ENCODE measurements around the gene PRKAG3. TPM values are rescaled to one million over a fixed set of nuclear protein-coding genes. Genes with fewer than 3 reads are reported as not detected.

Gene PRKAG3
- total RNA-seq, 2 experiments from 2014 or later, result not detected

DNA sequence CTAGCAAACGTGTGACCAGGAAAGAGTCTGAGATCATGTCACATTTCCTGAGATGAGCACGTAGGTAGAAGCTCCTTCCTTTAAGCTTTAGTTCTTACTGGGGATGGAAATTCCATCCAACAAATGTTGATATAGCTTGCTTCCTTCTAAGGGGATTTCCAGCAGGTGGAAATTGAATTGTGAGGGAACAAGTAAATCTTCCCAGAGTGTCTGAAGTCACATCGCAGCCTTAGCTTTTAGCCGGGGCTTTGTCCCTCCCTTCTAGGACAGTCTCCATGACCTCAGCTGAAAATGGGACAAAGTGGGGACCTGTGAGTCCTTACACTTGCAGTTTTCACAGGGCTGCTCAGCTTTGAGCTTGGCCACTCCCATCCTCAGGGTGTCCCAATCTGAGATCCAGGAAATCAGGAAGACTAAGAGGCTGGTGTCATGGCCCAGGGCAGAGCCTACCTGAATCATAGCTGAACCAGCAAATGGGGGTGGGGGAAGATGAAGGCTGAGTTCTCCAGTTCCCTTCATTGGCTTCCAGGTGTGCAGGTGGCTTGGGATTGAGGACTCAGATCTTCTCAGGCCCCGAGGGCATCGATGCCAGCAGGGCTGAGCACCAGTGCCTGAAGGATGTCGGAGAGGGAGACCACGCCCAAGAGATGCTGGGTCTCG is 8.3 kb downstream of the PRKAG3 start:
- Mint-ChIP-seq H3K4me3 (no peak overlapping the region), H3K36me3 (ENCODE audit: low read depth) (no peaks in the 10 kb centered on the region), H3K27ac (no peak overlapping the region), H3K9me3 (ENCODE audit: insufficient read depth) (no peaks in the 10 kb centered on the region), H3K4me1 (ENCODE audit: low read depth) (no peaks in the 10 kb centered on the region), H3K27me3 (ENCODE audit: low read depth) (peaks cover 1% of the 10 kb centered on the region)
- ChIA-PET POLR2A (no interaction called here), CTCF (no interaction called here)
- ATAC-seq (no peak), DNase-seq (no peak)

DNA sequence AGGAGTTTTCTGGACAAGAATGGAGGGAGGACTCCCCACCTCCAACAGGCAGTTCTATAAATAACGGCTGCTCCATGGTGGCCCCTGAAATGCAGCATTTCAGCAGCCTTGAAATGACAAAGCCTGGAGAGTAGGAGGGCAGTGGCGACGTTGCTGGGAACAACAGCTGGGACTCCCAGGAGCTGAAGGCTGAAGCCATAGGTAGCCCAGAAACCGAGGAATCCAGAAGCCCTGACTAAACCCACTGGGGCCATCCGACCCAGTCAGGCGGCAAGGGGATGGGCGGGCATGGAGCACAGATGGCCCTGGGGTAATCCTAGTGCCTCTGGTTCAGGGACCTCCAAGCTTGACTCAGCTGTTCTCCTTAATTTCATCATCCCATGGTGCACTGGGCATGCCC is 9.0 kb downstream of the PRKAG3 start:
- POLR2A ChIA-PET, result no interaction called here
- CTCF ChIA-PET, result no interaction called here
- H3K4me1 Mint-ChIP-seq (ENCODE audit: low read depth), result no peaks in the 10 kb centered on the region

DNA sequence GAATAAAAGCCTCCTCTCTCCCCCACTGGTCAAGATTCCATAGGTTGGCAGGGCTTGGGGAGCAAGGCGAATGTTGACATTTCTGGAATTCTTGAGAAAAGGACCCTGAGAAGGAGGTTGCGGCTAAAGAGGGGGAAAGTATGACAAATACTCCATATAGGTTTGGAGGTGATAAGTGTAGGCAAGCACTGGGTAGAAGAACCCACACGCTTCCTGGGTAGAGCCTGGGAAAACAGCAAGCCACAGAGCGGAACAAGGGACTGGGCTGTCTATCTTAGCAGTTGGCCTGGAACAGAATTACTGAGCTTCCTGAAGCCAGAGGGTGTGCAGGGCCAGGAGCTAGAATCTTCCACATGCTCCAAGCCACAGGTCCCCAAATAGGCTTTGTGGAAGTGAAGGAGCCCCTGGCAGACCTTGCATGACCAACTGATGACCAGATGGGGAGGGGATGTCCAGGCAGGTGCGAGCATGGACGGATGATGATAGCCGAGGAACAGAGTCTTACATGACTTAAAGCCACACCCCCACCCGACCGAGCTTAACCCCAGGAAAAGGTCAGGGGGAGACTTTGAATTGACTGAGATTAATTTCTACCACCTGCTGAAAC is 9.9 kb downstream of the PRKAG3 start:
- Mint-ChIP-seq H3K27me3 (ENCODE audit: low read depth) (peaks cover 10% of the 10 kb centered on the region), H3K4me3 (no peak overlapping the region), H3K36me3 (ENCODE audit: low read depth) (no peaks in the 10 kb centered on the region), H3K27ac (no peak overlapping the region), H3K4me1 (ENCODE audit: low read depth) (no peaks in the 10 kb centered on the region), H3K9me3 (ENCODE audit: insufficient read depth) (no peaks in the 10 kb centered on the region)
- ChIA-PET POLR2A (no interaction called here), CTCF (no interaction called here)
- DNase-seq (no peak), ATAC-seq (no peak)

More for the DNA sequence above, 9.0 kb downstream of the PRKAG3 start:
- Mint-ChIP-seq H3K27ac (no peak overlapping the region), H3K9me3 (ENCODE audit: insufficient read depth) (no peaks in the 10 kb centered on the region), H3K27me3 (ENCODE audit: low read depth) (peaks cover 5% of the 10 kb centered on the region), H3K36me3 (ENCODE audit: low read depth) (no peaks in the 10 kb centered on the region), H3K4me3 (no peak overlapping the region)
- DNase-seq (no peak), ATAC-seq (no peak)

DNA sequence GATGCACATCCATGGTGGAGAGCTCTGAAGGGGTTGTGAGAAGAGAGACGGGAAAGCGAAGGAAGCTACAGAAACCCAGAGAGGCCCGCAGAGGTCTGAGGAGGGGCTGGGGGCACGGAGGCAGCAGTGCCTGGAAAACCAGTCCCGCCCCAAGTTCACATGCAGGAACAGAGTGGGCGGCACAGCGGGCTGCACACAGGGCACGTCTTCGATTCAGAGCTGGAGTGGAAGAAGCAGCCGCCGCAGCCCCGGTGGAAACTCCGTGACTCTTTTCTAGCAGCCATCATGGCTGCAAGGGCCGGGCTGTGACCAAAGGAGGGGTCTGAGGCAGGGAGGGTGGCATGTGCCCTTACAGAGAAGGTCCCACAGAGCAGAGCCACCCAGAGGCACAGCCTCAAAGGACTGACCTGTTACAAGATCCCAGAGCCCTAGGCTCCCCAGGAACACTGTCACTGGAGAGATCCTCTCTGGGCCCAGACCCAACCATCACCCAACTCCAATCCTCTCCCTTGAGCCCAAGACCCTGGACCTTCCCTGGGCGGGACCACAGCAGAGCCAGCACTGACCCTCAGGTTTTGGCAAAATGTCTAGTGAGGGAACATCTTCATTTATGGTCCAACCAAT is 10.7 kb downstream of the PRKAG3 start:
- peaks cover 14% of the 10 kb centered on the region for H3K27me3 Mint-ChIP-seq (ENCODE audit: low read depth)
- no peak overlapping the region for H3K27ac Mint-ChIP-seq
- no peaks in the 10 kb centered on the region for H3K36me3 Mint-ChIP-seq (ENCODE audit: low read depth)
- ChIA-PET CTCF (no interaction called here), POLR2A (no interaction called here)
- no peaks in the 10 kb centered on the region for H3K9me3 Mint-ChIP-seq (ENCODE audit: insufficient read depth)
- no peak for ATAC-seq
- no peaks in the 10 kb centered on the region for H3K4me1 Mint-ChIP-seq (ENCODE audit: low read depth)
- no peak overlapping the region for H3K4me3 Mint-ChIP-seq
- no peak for DNase-seq

DNA sequence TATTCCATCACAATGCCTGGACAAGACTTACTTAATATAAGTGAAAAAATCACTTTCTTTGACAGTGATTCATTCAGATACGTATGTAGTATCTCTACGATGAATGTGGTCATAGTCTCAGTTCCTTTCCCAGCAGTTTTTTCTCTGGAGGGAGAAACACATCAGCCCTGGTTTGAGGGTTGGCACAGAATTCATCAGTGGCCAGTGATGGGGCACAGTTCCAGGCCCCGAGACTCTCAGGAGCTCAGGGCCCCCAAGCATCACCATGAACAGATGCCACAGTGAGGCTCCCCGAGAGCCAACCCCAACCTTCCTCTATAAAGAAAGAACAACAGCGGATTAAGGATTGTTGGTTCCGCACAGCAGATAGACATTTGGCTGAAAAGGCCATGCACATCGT is 12.5 kb downstream of the PRKAG3 start:
- Mint-ChIP-seq H3K27ac (no peak overlapping the region), H3K27me3 (ENCODE audit: low read depth) (peaks cover 14% of the 10 kb centered on the region), H3K9me3 (ENCODE audit: insufficient read depth) (no peaks in the 10 kb centered on the region), H3K4me1 (ENCODE audit: low read depth) (no peaks in the 10 kb centered on the region), H3K36me3 (ENCODE audit: low read depth) (no peaks in the 10 kb centered on the region), H3K4me3 (no peak overlapping the region)
- ATAC-seq (no peak), DNase-seq (no peak)
- ChIA-PET POLR2A (no interaction called here), CTCF (no interaction called here)

DNA sequence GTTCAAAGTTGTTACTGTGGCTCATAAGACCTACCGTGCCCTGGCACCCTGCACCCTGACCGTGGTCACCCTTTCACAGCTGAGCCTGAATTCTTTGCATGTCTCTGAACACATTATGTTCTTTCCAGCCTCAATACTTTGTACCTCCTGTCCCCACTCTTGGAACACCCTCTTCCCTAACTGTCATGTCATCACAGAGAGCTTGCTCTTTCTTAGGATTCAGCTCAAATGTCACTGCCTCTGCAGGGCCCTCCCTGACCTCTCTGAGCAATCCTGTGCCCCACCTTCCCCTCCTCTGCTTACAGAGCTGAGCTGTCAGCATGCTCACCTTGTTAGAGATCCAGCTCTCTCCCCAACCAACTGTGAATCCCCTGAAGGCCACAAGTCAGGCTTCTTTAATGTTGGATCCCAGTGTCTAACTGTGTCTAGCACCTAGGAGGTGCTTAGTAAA is 15.0 kb downstream of the PRKAG3 start:
- DNase-seq, result no peak
- CTCF ChIA-PET, result interaction anchor here (1.4 kb wide), 1 partner anchor 129 kb away, joined by 3 read pairs; no protein-coding TSS in a partner anchor
- Mint-ChIP-seq H3K27ac (no peak overlapping the region), H3K4me3 (no peak overlapping the region), H3K36me3 (ENCODE audit: low read depth) (no peaks in the 10 kb centered on the region), H3K9me3 (ENCODE audit: insufficient read depth) (no peaks in the 10 kb centered on the region), H3K4me1 (ENCODE audit: low read depth) (no peaks in the 10 kb centered on the region), H3K27me3 (ENCODE audit: low read depth) (peaks cover 16% of the 10 kb centered on the region)
- POLR2A ChIA-PET, result no interaction called here
- no peak for ATAC-seq

DNA sequence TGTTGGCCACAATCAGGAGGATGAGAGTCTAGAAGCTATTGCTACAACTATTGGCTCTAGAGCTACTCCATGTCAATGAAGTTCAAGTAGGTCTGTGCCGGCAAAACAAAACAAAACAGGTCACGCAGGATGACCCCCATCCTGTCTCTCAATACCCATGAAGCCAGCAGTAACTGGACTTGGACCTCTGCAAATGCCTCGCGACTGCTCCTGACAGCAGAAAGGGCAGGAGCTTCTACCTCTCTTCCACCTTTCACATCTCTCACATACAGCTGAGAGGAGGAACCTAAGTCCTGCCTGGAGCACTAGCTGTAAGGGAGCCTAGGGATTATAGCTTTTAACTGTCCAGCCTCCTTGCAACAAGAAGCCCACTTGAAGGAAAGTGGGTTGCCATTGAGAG is 16.0 kb downstream of the PRKAG3 start:
- ChIA-PET CTCF (interaction anchor here (1.0 kb wide), 1 partner anchor 18 kb away, joined by 4 read pairs; no protein-coding TSS in a partner anchor), POLR2A (no interaction called here)
- Mint-ChIP-seq H3K27me3 (ENCODE audit: low read depth) (peaks cover 16% of the 10 kb centered on the region), H3K9me3 (ENCODE audit: insufficient read depth) (no peaks in the 10 kb centered on the region), H3K4me3 (no peak overlapping the region), H3K4me1 (ENCODE audit: low read depth) (no peaks in the 10 kb centered on the region), H3K36me3 (ENCODE audit: low read depth) (no peaks in the 10 kb centered on the region), H3K27ac (no peak overlapping the region)
- DNase-seq, result no peak
- ATAC-seq, result no peak

DNA sequence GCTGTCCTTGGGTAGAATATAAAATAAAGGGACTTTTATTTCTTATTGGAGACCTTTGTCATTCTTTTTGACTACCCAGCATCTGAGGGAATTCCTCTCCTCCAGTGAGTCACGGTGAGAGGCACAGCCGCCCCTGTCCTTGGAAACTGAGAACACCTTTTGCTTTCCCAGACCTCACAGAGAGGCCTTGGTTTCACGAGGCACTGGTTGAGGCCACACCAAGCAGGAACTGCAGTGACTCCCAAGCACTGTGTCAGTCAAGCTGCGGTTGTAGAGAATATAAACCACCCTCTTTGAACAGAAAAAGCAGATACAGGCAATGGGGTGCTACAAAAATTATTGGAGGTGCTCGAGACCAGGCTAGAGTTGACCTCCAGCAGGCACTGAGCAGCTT is 16.4 kb downstream of the PRKAG3 start:
- DNase-seq (no peak), ATAC-seq (no peak)
- H3K27ac Mint-ChIP-seq, result no peak overlapping the region
- H3K4me1 Mint-ChIP-seq (ENCODE audit: low read depth), result no peaks in the 10 kb centered on the region
- no peaks in the 10 kb centered on the region for H3K36me3 Mint-ChIP-seq (ENCODE audit: low read depth)
- peaks cover 16% of the 10 kb centered on the region for H3K27me3 Mint-ChIP-seq (ENCODE audit: low read depth)
- CTCF ChIA-PET, result interaction anchor here (1.0 kb wide), 1 partner anchor 19 kb away, joined by 4 read pairs; no protein-coding TSS in a partner anchor
- POLR2A ChIA-PET, result no interaction called here
- H3K4me3 Mint-ChIP-seq, result no peak overlapping the region
- no peaks in the 10 kb centered on the region for H3K9me3 Mint-ChIP-seq (ENCODE audit: insufficient read depth)

DNA sequence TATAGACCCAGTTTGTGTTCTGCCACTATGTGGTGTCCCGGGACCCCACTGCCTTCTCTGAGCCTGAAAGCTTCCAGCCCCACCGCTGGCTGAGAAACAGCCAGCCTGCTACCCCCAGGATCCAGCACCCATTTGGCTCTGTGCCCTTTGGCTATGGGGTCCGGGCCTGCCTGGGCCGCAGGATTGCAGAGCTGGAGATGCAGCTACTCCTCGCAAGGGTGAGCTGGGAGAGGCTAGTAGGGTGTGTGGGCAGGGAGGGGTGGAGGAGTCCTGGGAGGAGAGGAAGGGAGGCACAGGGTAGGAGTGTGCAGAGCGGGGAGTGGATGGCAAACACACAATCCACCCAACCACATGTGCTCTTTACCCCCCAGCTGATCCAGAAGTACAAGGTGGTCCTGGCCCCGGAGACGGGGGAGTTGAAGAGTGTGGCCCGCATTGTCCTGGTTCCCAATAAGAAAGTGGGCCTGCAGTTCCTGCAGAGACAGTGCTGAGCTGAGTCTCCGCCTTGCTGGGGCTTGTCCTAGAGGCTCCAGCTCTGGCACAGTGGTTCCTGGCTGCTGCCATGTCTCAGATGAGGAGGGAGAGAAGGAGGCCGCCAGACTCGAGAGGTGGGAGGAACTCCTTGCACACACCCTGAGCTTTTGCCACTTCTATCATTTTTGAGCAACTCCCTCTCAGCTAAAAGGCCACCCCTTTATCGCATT is 16.9 kb downstream of the PRKAG3 start:
- ATAC-seq (no peak), DNase-seq (no peak)
- no peak overlapping the region for H3K27ac Mint-ChIP-seq
- CTCF ChIA-PET, result interaction anchor here (1.0 kb wide), 1 partner anchor 19 kb away, joined by 4 read pairs; no protein-coding TSS in a partner anchor
- H3K4me3 Mint-ChIP-seq, result no peak overlapping the region
- no peaks in the 10 kb centered on the region for H3K4me1 Mint-ChIP-seq (ENCODE audit: low read depth)
- peaks cover 16% of the 10 kb centered on the region for H3K27me3 Mint-ChIP-seq (ENCODE audit: low read depth)
- H3K36me3 Mint-ChIP-seq (ENCODE audit: low read depth), result no peaks in the 10 kb centered on the region
- POLR2A ChIA-PET, result no interaction called here
- H3K9me3 Mint-ChIP-seq (ENCODE audit: insufficient read depth), result no peaks in the 10 kb centered on the region

DNA sequence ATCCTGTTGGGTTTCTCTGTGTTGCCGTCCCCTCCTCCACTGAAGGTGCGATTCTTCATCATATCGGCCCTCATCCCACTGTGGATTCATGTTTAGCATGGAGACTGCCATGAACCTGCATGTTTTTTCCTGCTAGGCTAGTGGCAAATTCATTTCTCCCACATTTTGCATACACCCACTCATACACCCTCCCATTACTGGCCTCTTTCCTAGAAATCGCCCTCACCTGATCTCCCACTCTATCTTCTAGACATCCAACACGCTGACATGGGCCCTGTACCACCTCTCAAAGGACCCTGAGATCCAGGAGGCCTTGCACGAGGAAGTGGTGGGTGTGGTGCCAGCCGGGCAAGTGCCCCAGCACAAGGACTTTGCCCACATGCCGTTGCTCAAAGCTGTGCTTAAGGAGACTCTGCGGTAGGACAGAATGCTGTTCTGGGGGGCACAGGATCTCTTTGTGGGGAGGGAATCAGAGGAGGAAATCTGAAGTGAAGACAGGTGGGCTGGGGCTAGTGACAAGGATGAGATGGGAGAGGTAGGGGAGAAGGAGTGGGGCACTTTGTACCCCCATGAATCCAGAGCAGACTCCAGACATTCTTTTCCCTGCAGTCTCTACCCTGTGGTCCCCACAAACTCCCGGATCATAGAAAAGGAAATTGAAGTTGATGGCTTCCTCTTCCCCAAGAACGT is 17.7 kb downstream of the PRKAG3 start:
- H3K4me1 Mint-ChIP-seq (ENCODE audit: low read depth), result no peaks in the 10 kb centered on the region
- CTCF ChIA-PET, result no interaction called here
- POLR2A ChIA-PET, result interaction anchor here (0.6 kb wide), 1 partner anchor 253 kb away, joined by 3 read pairs; no protein-coding TSS in a partner anchor
- H3K9me3 Mint-ChIP-seq (ENCODE audit: insufficient read depth), result no peaks in the 10 kb centered on the region
- H3K27ac Mint-ChIP-seq, result no peak overlapping the region
- no peak for ATAC-seq
- no peaks in the 10 kb centered on the region for H3K36me3 Mint-ChIP-seq (ENCODE audit: low read depth)
- no peak for DNase-seq
- peaks cover 21% of the 10 kb centered on the region for H3K27me3 Mint-ChIP-seq (ENCODE audit: low read depth)
- no peak overlapping the region for H3K4me3 Mint-ChIP-seq

DNA sequence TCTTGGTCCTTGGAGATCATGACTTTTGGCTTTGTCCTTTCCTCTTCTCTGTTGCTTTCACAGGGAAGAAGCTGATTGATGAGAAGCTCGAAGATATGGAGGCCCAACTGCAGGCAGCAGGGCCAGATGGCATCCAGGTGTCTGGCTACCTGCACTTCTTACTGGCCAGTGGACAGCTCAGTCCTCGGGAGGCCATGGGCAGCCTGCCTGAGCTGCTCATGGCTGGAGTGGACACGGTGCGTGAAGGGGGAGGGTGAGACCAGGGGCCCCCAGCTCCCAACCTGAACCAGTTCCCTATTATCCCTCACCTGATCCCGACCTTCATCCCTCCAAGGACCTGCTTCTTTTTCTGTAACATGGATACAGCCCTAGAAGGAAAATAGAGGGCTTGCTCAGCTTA is 18.7 kb downstream of the PRKAG3 start:
- CTCF ChIA-PET, result no interaction called here
- Mint-ChIP-seq H3K27me3 (ENCODE audit: low read depth) (peaks cover 24% of the 10 kb centered on the region), H3K9me3 (ENCODE audit: insufficient read depth) (no peaks in the 10 kb centered on the region), H3K27ac (no peak overlapping the region), H3K4me1 (ENCODE audit: low read depth) (no peaks in the 10 kb centered on the region), H3K36me3 (ENCODE audit: low read depth) (no peaks in the 10 kb centered on the region), H3K4me3 (no peak overlapping the region)
- POLR2A ChIA-PET, result no interaction called here
- no peak for DNase-seq
- ATAC-seq, result no peak

Measured in activated CD8-positive, alpha-beta T cell treated with anti-CD3 and anti-CD28 coated beads, Interleukin-2, amount 10 ng/mL, durations not matched to agents 7 days and 5 days (primary cell).